Heart left ventricle (tissue), 13 donors: ENCODE results near the gene KLK1.

Experiments used
- POLR2A ChIP-seq, 2 donors: fragments of 450-650 bp; IDR thresholded peaks; one replicate each; pipeline ENCODE4 v1.6.1; 2017; ENCODE audit warnings: antibody characterized with exemption in 2 of 2, mild to moderate bottlenecking in 2 of 2, moderate library complexity in 2 of 2
- TF ChIP-seq, protein P1 (sequence below), 12 donors: fragments of 200-600 bp; sonication (generic) in 4 of 12; IDR thresholded peaks; one replicate each; pipeline versions ENCODE4 v1.5.0 to v1.8.0; 2018 to 2022; ENCODE audit warnings: antibody characterized with exemption in 12 of 12, mild to moderate bottlenecking in 5 of 12
- donor health status: ischemic (EF 13 %, LVEDD 7.1; RV severe dilation, severe dysfunction).
- donor health status: DM: no; HTN: yes; CAD: no.
- donor health status: DM: no; HTN: no; CAD: no.
- donor health status: ischemic (EF 25% LVEDD 6.9; RV normal size, moderate dysfunction).
- donor health status: ischemic (EF 25% LVEDD 5.7; RV mildly dilated, moderate dysfunction).
- donor health status: ischemic (EF 35%, LVEDD 5.7; RV mildly dilated, moderate dysfunction).
- donor health status: nonischemic (EF 11% LVEDD 7.7; RV severe dilation, severe dysfunction).
- donor health status: DM: yes; HTN: yes; CAD: no.
- donor health status: PGD.
- donor health status: ischemic (EF 29% LVEDD 5.4; RV normal size, mild dysfunction).
- donor health status: nonischemic (EF 23%, LVEDD 6.1; RV moderate dilation, normal function).

DNA sequence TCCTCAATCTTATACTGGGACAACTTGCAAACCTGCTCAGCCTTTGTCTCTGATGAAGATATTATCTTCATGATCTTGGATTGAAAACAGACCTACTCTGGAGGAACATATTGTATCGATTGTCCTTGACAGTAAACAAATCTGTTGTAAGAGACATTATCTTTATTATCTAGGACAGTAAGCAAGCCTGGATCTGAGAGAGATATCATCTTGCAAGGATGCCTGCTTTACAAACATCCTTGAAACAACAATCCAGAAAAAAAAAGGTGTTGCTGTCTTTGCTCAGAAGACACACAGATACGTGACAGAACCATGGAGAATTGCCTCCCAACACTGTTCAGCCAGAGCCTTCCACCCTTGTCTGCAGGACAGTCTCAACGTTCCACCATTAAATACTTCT, 27.2 kb upstream of the KLK1 start:
- TF ChIP-seq, protein P1, sequence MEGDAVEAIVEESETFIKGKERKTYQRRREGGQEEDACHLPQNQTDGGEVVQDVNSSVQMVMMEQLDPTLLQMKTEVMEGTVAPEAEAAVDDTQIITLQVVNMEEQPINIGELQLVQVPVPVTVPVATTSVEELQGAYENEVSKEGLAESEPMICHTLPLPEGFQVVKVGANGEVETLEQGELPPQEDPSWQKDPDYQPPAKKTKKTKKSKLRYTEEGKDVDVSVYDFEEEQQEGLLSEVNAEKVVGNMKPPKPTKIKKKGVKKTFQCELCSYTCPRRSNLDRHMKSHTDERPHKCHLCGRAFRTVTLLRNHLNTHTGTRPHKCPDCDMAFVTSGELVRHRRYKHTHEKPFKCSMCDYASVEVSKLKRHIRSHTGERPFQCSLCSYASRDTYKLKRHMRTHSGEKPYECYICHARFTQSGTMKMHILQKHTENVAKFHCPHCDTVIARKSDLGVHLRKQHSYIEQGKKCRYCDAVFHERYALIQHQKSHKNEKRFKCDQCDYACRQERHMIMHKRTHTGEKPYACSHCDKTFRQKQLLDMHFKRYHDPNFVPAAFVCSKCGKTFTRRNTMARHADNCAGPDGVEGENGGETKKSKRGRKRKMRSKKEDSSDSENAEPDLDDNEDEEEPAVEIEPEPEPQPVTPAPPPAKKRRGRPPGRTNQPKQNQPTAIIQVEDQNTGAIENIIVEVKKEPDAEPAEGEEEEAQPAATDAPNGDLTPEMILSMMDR (IDR thresholded peaks at IDR 0.05): no peak
- TF ChIP-seq POLR2A (IDR thresholded peaks at IDR 0.05): no peak
